ENCODE data around the gene ANKRD6. TPM values are rescaled to one million over a fixed set of nuclear protein-coding genes. Genes with fewer than 3 reads are reported as not detected.

The ANKRD6 gene
- total and polyA plus RNA-seq, 2 donors (not counting 1 experiment from before 2014, with no cell fraction given) = 3.8 to 10.5 TPM

- H3K4me2 ChIP-seq (replicated peaks; ENCODE audit: low read depth, low read length, poor library complexity, severe bottlenecking) = no peak overlapping the region
- H2AFZ ChIP-seq (ENCODE audit: insufficient read depth, low read depth, low read length, poor library complexity, severe bottlenecking) = no peak overlapping the region
- Mint-ChIP-seq H3K27me3 (no peaks in the 10 kb centered on the region), H3K4me3 (no peak overlapping the region), H3K27ac (no peak overlapping the region), H3K4me1 (no peaks in the 10 kb centered on the region), H3K9me3 (ENCODE audit: insufficient read depth) (no peaks in the 10 kb centered on the region)
- no peak overlapping the region for H3K9ac ChIP-seq (ENCODE audit: low read length)
- ATAC-seq (ENCODE audit: low read depth) (no peak), DNase-seq (no peak)
- H3K4me3 ChIP-seq (ENCODE audit: control extremely low read depth in 1 of 5, extremely low read depth in 1 of 5, insufficient read depth in 1 of 5, low read depth in 2 of 5, low read length in 4 of 5) = no peak overlapping the region
- H3K36me3 ChIP-seq (replicated peaks in 1 of 2; ENCODE audit: control extremely low read depth in 1 of 2, control insufficient read depth in 1 of 2, extremely low read depth in 1 of 2, insufficient read depth in 2 of 2, low read length in 1 of 2) = no peaks in the 10 kb centered on the region
- no peak overlapping the region for H3K27ac ChIP-seq (ENCODE audit: low read length in 2 of 2)
- 97% methylated on average over 5 of the region's 6 CpGs for WGBS (ENCODE audit: insufficient coverage)
- no peaks in the 10 kb centered on the region for H3K9me3 ChIP-seq (ENCODE audit: control extremely low read depth in 1 of 3, control insufficient read depth in 2 of 3, insufficient read depth in 1 of 3, low read length in 2 of 3)
- no peaks in the 10 kb centered on the region for H3K79me2 ChIP-seq (ENCODE audit: control insufficient read depth, insufficient read depth, low read length)
- CTCF ChIA-PET = interaction anchor here (1.6 kb wide), 1 partner anchor 9 kb away, joined by 7 read pairs; no protein-coding TSS in a partner anchor
- H3K27me3 ChIP-seq (replicated peaks in 1 of 4; ENCODE audit: control extremely low read depth in 1 of 4, control insufficient read depth in 3 of 4, insufficient read depth in 4 of 4, low read length in 3 of 4) = no peaks in the 10 kb centered on the region
- H4K20me1 ChIP-seq (ENCODE audit: control insufficient read depth, insufficient read depth, low read length, poor library complexity, severe bottlenecking) = no peaks in the 10 kb centered on the region
- POLR2A ChIA-PET = no interaction called here
- intact Hi-C loops (cut with micrococcal nuclease) = no loop called here
- TF ChIP-seq CTCF (IDR thresholded peaks at IDR 0.05) (no peak), EZH2 (IDR thresholded peaks at IDR 0.05; ENCODE audit: borderline replicate concordance, insufficient read depth, low read depth, low read length, poor library complexity, severe bottlenecking) (no peak)
- H3K4me1 ChIP-seq (ENCODE audit: control insufficient read depth in 2 of 2, insufficient read depth in 2 of 2, low read length in 2 of 2) = no peaks in the 10 kb centered on the region
These were observed 185.1 kb downstream of the ANKRD6 start for GRCh38 chr6:89618026-89618425.

- Mint-ChIP-seq H3K4me1 (no peaks in the 10 kb centered on the region), H3K4me3 (no peak overlapping the region), H3K9me3 (ENCODE audit: insufficient read depth) (no peaks in the 10 kb centered on the region), H3K27me3 (no peaks in the 10 kb centered on the region), H3K27ac (no peak overlapping the region)
- H3K4me2 ChIP-seq (replicated peaks; ENCODE audit: low read depth, low read length, poor library complexity, severe bottlenecking) = no peak overlapping the region
- no peaks in the 10 kb centered on the region for H3K27me3 ChIP-seq (replicated peaks in 1 of 4; ENCODE audit: control extremely low read depth in 1 of 4, control insufficient read depth in 3 of 4, insufficient read depth in 4 of 4, low read length in 3 of 4)
- H2AFZ ChIP-seq (ENCODE audit: insufficient read depth, low read depth, low read length, poor library complexity, severe bottlenecking) = no peak overlapping the region
- H3K79me2 ChIP-seq (ENCODE audit: control insufficient read depth, insufficient read depth, low read length) = no peaks in the 10 kb centered on the region
- H4K20me1 ChIP-seq (ENCODE audit: control insufficient read depth, insufficient read depth, low read length, poor library complexity, severe bottlenecking) = no peaks in the 10 kb centered on the region
- intact Hi-C loops (cut with micrococcal nuclease) = no loop called here
- ATAC-seq (ENCODE audit: low read depth) (no peak), DNase-seq (no peak)
- H3K36me3 ChIP-seq (replicated peaks in 1 of 2; ENCODE audit: control extremely low read depth in 1 of 2, control insufficient read depth in 1 of 2, extremely low read depth in 1 of 2, insufficient read depth in 2 of 2, low read length in 1 of 2) = no peaks in the 10 kb centered on the region
- no peak overlapping the region for H3K27ac ChIP-seq (ENCODE audit: low read length in 2 of 2)
- H3K4me1 ChIP-seq (ENCODE audit: control insufficient read depth in 2 of 2, insufficient read depth in 2 of 2, low read length in 2 of 2) = no peaks in the 10 kb centered on the region
- H3K9me3 ChIP-seq (ENCODE audit: control extremely low read depth in 1 of 3, control insufficient read depth in 2 of 3, insufficient read depth in 1 of 3, low read length in 2 of 3) = no peaks in the 10 kb centered on the region
- H3K4me3 ChIP-seq (ENCODE audit: control extremely low read depth in 1 of 5, extremely low read depth in 1 of 5, insufficient read depth in 1 of 5, low read depth in 2 of 5, low read length in 4 of 5) = no peak overlapping the region
- ChIA-PET CTCF (interaction anchor here (0.8 kb wide), 1 partner anchor 9 kb away, joined by 3 read pairs; no protein-coding TSS in a partner anchor), POLR2A (no interaction called here)
- 80% methylated on average over 1 of the region's 6 CpGs for WGBS (ENCODE audit: insufficient coverage)
- TF ChIP-seq EZH2 (IDR thresholded peaks at IDR 0.05; ENCODE audit: borderline replicate concordance, insufficient read depth, low read depth, low read length, poor library complexity, severe bottlenecking) (no peak), CTCF (IDR thresholded peaks at IDR 0.05) (no peak)
- H3K9ac ChIP-seq (ENCODE audit: low read length) = no peak overlapping the region
These were observed 186.6 kb downstream of the ANKRD6 start for GRCh38 chr6:89619567-89619966.

Data from B cell (primary cell).